Ishikawa (cell line): Measurements from ENCODE around the gene UBE2M.

Experiments
- MAX ChIP-seq: IDR thresholded peaks from 2 replicates; pipeline ENCODE4 v1.6.1; 2012
- RAD21 ChIP-seq: IDR thresholded peaks from 2 replicates; pipeline ENCODE4 v1.6.1; 2012; ENCODE audit warnings: low read depth
- YY1 ChIP-seq: IDR thresholded peaks from 2 replicates; pipeline ENCODE4 v1.6.1; 2012; ENCODE audit warnings: low read depth
- ZBTB7A ChIP-seq: IDR thresholded peaks from 2 replicates; pipeline ENCODE4 v1.6.1; 2012; ENCODE audit warnings: low read depth
- TF ChIP-seq, protein P1 (sequence below): IDR thresholded peaks from 2 replicates; pipeline ENCODE4 v1.6.1; 2012; ENCODE audit warnings: low read depth, mild to moderate bottlenecking

GRCh38 chr19:58520257-58520599 lies 38.2 kb downstream of the UBE2M start:
- no peak for TF ChIP-seq YY1
- TF ChIP-seq, protein P1, sequence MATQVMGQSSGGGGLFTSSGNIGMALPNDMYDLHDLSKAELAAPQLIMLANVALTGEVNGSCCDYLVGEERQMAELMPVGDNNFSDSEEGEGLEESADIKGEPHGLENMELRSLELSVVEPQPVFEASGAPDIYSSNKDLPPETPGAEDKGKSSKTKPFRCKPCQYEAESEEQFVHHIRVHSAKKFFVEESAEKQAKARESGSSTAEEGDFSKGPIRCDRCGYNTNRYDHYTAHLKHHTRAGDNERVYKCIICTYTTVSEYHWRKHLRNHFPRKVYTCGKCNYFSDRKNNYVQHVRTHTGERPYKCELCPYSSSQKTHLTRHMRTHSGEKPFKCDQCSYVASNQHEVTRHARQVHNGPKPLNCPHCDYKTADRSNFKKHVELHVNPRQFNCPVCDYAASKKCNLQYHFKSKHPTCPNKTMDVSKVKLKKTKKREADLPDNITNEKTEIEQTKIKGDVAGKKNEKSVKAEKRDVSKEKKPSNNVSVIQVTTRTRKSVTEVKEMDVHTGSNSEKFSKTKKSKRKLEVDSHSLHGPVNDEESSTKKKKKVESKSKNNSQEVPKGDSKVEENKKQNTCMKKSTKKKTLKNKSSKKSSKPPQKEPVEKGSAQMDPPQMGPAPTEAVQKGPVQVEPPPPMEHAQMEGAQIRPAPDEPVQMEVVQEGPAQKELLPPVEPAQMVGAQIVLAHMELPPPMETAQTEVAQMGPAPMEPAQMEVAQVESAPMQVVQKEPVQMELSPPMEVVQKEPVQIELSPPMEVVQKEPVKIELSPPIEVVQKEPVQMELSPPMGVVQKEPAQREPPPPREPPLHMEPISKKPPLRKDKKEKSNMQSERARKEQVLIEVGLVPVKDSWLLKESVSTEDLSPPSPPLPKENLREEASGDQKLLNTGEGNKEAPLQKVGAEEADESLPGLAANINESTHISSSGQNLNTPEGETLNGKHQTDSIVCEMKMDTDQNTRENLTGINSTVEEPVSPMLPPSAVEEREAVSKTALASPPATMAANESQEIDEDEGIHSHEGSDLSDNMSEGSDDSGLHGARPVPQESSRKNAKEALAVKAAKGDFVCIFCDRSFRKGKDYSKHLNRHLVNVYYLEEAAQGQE = no peak
- no peak for TF ChIP-seq RAD21
- no peak for TF ChIP-seq MAX
- no peak for TF ChIP-seq ZBTB7A
